ENCODE results near the gene SFT2D1.
"Not testable (repeated sequence)": the region's sequence is repeated elsewhere in the genome, so short reads cannot be mapped to it uniquely, and the experiment has no call there.

SFT2D1 gene

DNA sequence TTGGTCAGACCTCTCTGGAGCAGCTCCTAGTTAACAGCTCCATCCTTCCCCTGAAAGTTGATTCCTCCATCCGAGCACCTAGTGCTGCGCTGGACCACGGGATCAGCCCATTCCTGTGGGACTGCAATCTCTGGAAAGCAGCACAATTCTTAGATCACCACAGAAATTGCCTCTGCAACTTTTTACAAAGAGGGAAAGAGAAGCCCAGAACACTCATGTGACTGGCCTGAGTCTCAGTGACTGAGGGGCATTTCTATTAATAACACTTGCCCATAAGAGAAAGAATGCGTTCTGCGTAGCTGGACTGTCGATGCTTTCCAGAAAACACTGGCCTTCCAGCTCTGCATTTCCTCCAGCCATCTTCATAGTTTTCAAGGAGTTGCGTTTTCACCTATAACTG, 22.1 kb upstream of the SFT2D1 start:
- TF ChIP-seq, protein P1, sequence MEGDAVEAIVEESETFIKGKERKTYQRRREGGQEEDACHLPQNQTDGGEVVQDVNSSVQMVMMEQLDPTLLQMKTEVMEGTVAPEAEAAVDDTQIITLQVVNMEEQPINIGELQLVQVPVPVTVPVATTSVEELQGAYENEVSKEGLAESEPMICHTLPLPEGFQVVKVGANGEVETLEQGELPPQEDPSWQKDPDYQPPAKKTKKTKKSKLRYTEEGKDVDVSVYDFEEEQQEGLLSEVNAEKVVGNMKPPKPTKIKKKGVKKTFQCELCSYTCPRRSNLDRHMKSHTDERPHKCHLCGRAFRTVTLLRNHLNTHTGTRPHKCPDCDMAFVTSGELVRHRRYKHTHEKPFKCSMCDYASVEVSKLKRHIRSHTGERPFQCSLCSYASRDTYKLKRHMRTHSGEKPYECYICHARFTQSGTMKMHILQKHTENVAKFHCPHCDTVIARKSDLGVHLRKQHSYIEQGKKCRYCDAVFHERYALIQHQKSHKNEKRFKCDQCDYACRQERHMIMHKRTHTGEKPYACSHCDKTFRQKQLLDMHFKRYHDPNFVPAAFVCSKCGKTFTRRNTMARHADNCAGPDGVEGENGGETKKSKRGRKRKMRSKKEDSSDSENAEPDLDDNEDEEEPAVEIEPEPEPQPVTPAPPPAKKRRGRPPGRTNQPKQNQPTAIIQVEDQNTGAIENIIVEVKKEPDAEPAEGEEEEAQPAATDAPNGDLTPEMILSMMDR (conservative IDR thresholded peaks at IDR 0.05; ENCODE audit: low read length), result no peak
- no peak for DNase-seq (ENCODE audit: low read depth)
- H3K4me3 ChIP-seq (ENCODE audit: low read length), result no peak overlapping the region

DNA sequence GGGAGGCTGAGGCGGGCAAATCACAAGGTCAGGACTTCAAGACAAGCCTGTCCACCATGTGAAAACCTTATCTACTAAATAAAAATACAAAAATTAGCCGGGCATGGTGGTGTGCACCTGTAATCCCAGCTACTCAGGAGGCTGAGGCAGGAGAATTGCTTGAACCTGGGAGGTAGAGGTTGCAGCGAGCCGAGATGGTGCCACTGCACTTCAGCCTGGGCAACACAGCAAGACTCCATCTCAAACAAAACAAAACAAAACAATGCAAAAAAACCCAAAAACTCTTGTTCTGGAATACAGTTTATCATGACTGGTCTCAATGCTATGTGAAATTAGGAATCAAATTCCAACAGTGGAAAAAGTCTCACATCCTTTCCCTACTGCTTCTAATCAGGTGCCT, 20.1 kb upstream of the SFT2D1 start:
- DNase-seq (ENCODE audit: low read depth), result not testable (repeated sequence)

DNA sequence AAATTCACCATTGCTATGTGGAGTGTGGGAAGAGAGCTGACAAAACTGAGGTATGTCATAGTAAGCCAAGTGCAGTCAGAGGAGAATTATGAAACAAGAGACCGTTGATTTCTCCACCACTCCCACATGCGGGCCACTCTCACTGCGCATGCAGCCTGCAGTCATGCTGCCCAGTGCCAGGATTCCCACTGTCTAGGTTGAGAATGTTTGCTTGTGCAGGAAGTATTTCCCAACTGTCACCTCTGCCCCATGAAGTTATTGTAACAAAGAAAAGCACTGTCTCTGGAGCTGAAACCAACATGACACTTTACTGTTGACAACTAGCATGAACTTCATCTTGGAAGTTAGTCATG, 18.7 kb upstream of the SFT2D1 start:
- TF ChIP-seq, protein P1 (conservative IDR thresholded peaks at IDR 0.05; ENCODE audit: low read length), result no peak
- no peak overlapping the region for H3K4me3 ChIP-seq (ENCODE audit: low read length)
- DNase-seq (ENCODE audit: low read depth), result peak; percentile 27

More for the DNA sequence above, 20.1 kb upstream of the SFT2D1 start:
- not testable (repeated sequence) for H3K4me3 ChIP-seq (ENCODE audit: low read length)

DNA sequence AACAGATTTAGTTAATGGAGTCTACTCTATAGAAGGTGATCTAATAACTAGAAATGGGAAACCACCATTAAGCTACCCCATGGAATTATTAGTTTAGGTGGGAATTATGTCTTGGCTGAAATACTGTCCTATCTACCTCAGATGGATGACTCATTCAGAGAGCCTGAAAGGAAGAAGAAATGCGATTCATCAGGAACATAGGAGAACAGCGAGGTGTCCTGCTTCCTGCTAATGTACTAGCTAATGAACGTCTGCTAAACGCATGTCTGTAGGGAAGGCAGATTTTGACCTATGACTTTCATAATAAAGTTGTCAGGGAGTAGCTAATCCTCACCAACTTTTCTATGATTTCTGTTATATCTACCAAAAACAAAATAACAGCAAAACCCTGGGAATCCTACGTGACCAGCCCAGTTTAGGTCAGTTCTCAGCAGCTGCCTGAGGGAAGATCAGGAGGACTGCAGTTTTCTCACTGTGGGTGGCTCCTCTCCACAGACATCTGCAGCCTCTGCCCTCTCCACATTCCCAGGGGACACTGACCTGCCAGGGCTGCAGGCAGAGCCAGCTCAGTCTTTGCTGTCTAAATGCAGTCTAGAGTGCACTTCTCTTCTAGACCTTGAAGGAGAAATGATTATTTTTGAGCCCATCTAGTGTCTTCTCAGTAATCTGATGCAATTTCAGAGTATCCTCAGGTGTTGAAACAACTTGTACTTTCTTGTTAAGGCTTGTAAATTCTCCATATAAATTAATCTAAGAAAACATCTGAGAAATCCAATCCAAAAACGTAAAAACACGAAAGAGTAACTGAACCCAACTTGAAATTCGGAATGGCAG, 18.1 kb upstream of the SFT2D1 start:
- peak; percentile 50 for DNase-seq (ENCODE audit: low read depth)
- TF ChIP-seq, protein P1 (conservative IDR thresholded peaks at IDR 0.05; ENCODE audit: low read length), result no peak
- no peak overlapping the region for H3K4me3 ChIP-seq (ENCODE audit: low read length)

DNA sequence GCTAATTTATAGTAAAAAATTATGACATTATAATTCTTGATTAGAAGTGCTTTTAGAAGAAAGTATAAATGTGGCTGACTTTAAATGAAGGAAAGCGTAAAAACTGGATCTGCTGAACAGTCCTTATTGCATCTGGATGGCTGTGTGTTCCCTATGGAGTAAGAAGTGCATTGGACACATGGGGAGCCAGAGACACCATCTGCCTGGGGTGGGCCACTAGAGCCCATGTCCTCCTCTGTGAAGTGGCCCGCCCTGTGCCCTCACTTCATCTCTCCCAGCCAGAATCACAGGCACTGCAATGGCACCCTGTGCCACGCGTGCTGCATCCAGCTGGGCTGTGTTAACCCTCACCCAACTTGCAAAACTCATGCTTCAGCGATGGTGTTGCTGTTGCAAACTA, 13.2 kb upstream of the SFT2D1 start:
- DNase-seq (ENCODE audit: low read depth), result no peak
- H3K4me3 ChIP-seq (ENCODE audit: low read length), result no peak overlapping the region
- TF ChIP-seq, protein P1 (conservative IDR thresholded peaks at IDR 0.05; ENCODE audit: low read length), result no peak

DNA sequence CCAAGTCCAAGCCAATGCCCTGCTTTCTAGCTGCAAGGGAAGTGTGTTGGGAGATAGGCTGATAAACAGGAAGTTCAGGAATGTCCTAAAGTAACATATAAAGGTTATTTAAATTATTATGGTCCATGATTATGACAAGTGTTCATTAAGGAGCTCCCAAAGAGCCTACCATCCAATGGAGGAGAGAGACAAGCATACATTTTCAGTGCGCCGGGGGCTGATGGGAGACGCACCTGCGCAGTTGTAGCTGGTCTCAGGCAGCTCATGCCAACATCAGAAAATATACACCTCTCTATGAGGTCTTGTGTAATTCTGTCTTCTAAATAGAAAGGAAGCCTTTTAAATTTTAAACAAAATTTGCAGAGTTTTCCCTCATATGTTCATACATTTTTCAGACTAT, 12.6 kb upstream of the SFT2D1 start:
- TF ChIP-seq, protein P1 (conservative IDR thresholded peaks at IDR 0.05; ENCODE audit: low read length), result no peak
- no peak for DNase-seq (ENCODE audit: low read depth)
- no peak overlapping the region for H3K4me3 ChIP-seq (ENCODE audit: low read length)

DNA sequence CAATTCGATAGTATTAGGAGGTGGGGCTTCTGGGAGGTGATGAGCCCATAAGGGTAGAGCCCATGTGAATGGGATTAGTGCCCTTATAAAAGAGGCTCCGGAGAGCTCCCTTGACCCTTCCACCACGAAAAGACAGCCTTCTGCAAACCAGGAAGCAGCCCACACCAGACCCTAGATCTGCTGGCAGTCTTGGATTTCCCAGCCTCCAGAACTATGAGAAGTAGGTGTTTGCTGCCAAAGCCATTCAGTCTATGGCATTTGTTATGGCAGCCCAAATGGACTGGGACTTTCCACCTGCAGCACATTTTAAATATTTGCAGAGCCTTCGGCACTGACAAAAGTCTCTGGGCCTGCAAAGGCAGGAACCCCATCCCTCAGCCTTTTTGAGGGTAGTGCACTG, 11.8 kb upstream of the SFT2D1 start:
- no peak for DNase-seq (ENCODE audit: low read depth)
- TF ChIP-seq, protein P1 (conservative IDR thresholded peaks at IDR 0.05; ENCODE audit: low read length), result no peak
- no peak overlapping the region for H3K4me3 ChIP-seq (ENCODE audit: low read length)

All from AG10803 (cell line).